GM23338 (cell line): Measurements from ENCODE around the gene MAPK7. TPM values are rescaled to one million over a fixed set of nuclear protein-coding genes. Genes with fewer than 3 reads are reported as not detected.

Experiments
- ATAC-seq: fragments of 200-7000 bp; cut with Tn5 transposase; 3 replicates; pipeline ENCODE4 v1.9.1; 2020
- DNase-seq: peaks from one replicate; pipeline ENCODE4 v3.0.0-alpha.2; 2015; ENCODE audit warnings: low spot score
- H2AFZ ChIP-seq: fragments of 200-600 bp; sonication (generic); 2 replicates; pipeline ENCODE4 v1.8.0; 2016; ENCODE audit warnings: antibody characterized with exemption, mild to moderate bottlenecking, moderate library complexity
- H3F3A ChIP-seq: fragments of 200-600 bp; sonication (generic); replicated peaks from 2 replicates; pipeline ENCODE4 v1.8.0; 2017; ENCODE audit warnings: antibody characterized with exemption, mixed run types, low read depth
- H3K27ac ChIP-seq: fragments of 200-600 bp; sonication (generic); 2 replicates; pipeline ENCODE4 v1.6.1; 2016; ENCODE audit warnings: low read depth
- H3K27me3 ChIP-seq: fragments of 200-600 bp; sonication (generic); 2 replicates; pipeline ENCODE4 v1.8.0; 2016; ENCODE audit warnings: mild to moderate bottlenecking, mixed run types, moderate library complexity; ENCODE audit not compliant: insufficient read depth
- H3K36me3 ChIP-seq: fragments of 200-600 bp; sonication (generic); 2 replicates; pipeline ENCODE4 v1.8.0; 2016; ENCODE audit warnings: mild to moderate bottlenecking; ENCODE audit not compliant: insufficient read depth
- H3K4me1 ChIP-seq: fragments of 200-600 bp; sonication (generic); 2 replicates; pipeline ENCODE4 v1.8.0; 2016; ENCODE audit warnings: mild to moderate bottlenecking, moderate library complexity; ENCODE audit not compliant: insufficient read depth
- H3K4me2 ChIP-seq: fragments of 200-600 bp; sonication (generic); 2 replicates; pipeline ENCODE4 v1.7.1; 2017; ENCODE audit warnings: mixed run types
- H3K4me3 ChIP-seq: fragments of 200-600 bp; sonication (generic); 2 replicates; pipeline ENCODE4 v1.6.1; 2016; ENCODE audit warnings: mixed run types
- H3K79me2 ChIP-seq: fragments of 200-600 bp; sonication (generic); replicated peaks from 2 replicates; pipeline ENCODE4 v1.8.0; 2017; ENCODE audit warnings: mild to moderate bottlenecking; ENCODE audit not compliant: insufficient read depth
- H3K9me2 ChIP-seq: fragments of 200-600 bp; sonication (generic); 2 replicates; pipeline ENCODE4 v1.8.0; 2017; ENCODE audit not compliant: insufficient read depth
- H4K20me1 ChIP-seq: fragments of 200-600 bp; sonication (generic); replicated peaks from 2 replicates; pipeline ENCODE4 v1.8.0; 2017; ENCODE audit warnings: mild to moderate bottlenecking; ENCODE audit not compliant: insufficient read depth
- H3K27ac Mint-ChIP-seq: 2 replicates; pipeline ENCODE4 v1.8.0; 2020; ENCODE audit warnings: inconsistent platforms, mild to moderate bottlenecking, moderate library complexity, mixed read lengths
- H3K27me3 Mint-ChIP-seq: 3 replicates; pipeline ENCODE4 v1.8.0; 2022; ENCODE audit warnings: low read depth, mild to moderate bottlenecking, moderate library complexity, mixed read lengths, inconsistent platforms; ENCODE audit not compliant: insufficient read depth, poor library complexity
- H3K36me3 Mint-ChIP-seq: 3 replicates; pipeline ENCODE4 v1.8.0; 2021; ENCODE audit warnings: low read depth, mild to moderate bottlenecking, inconsistent platforms, moderate library complexity, mixed read lengths
- H3K4me1 Mint-ChIP-seq: 3 replicates; pipeline ENCODE4 v1.8.0; 2020; ENCODE audit warnings: mild to moderate bottlenecking, inconsistent platforms, mixed read lengths
- H3K4me3 Mint-ChIP-seq: 3 replicates; pipeline ENCODE4 v1.8.0; 2021; ENCODE audit warnings: moderate library complexity, mild to moderate bottlenecking, inconsistent platforms, mixed read lengths
- H3K9me3 Mint-ChIP-seq: 3 replicates; pipeline ENCODE4 v1.8.0; 2020; ENCODE audit warnings: moderate library complexity, mild to moderate bottlenecking, inconsistent platforms, mixed read lengths
- CREB1 ChIP-seq: fragments of 250-450 bp; sonication (Bioruptor Pico); IDR thresholded peaks from 2 replicates; pipeline ENCODE4 v1.5.0; 2020; ENCODE audit warnings: low read depth, mild to moderate bottlenecking, moderate library complexity
- CTCF ChIP-seq, 2 experiments: fragments of 200-600 bp in 1 of 2; sonication (generic) in 1 of 2; conservative IDR thresholded peaks; 2 replicates each; pipeline versions ENCODE4 v1.5.1 to v1.6.1; 2016 to 2017; ENCODE audit warnings: antibody characterized with exemption in 2 of 2, low read depth in 2 of 2, mild to moderate bottlenecking in 2 of 2, moderate library complexity in 1 of 2
- ETS1 ChIP-seq: IDR thresholded peaks from 2 replicates; pipeline ENCODE4 v1.6.1; 2016; ENCODE audit warnings: antibody characterized with exemption
- EZH2 ChIP-seq: fragments of 200-600 bp; sonication (generic); IDR thresholded peaks from one replicate; pipeline ENCODE4 v1.8.0; 2017; ENCODE audit warnings: antibody characterized with exemption, mild to moderate bottlenecking, low read depth; ENCODE audit not compliant: unreplicated experiment
- EZH2phosphoT487 ChIP-seq: fragments of 200-600 bp; sonication (generic); IDR thresholded peaks from one replicate; pipeline ENCODE4 v1.8.1; 2018; ENCODE audit warnings: antibody characterized with exemption; ENCODE audit not compliant: unreplicated experiment
- JUNB ChIP-seq: IDR thresholded peaks from one replicate; pipeline ENCODE4 v1.6.1; 2016; ENCODE audit warnings: antibody characterized with exemption; ENCODE audit not compliant: unreplicated experiment
- NANOG ChIP-seq: IDR thresholded peaks from 2 replicates; pipeline ENCODE4 v1.6.1; 2016; ENCODE audit warnings: antibody characterized with exemption, borderline replicate concordance
- POLR2AphosphoS5 ChIP-seq: IDR thresholded peaks from 2 replicates; pipeline ENCODE4 v1.6.1; 2016; ENCODE audit warnings: antibody characterized with exemption, low read depth
- STAT1 ChIP-seq: IDR thresholded peaks from one replicate; pipeline ENCODE4 v1.6.1; 2016; ENCODE audit warnings: antibody characterized with exemption; ENCODE audit not compliant: unreplicated experiment
- ZNF114 ChIP-seq: fragments of 250-450 bp; sonication (Bioruptor Pico); IDR thresholded peaks from 2 replicates; pipeline ENCODE4 v1.5.0; 2020; ENCODE audit warnings: mild to moderate bottlenecking, moderate library complexity
- ZNF331 ChIP-seq: fragments of 250-450 bp; sonication (Bioruptor Pico); IDR thresholded peaks from 2 replicates; pipeline ENCODE4 v1.5.0; 2020; ENCODE audit warnings: low read depth, mild to moderate bottlenecking, moderate library complexity
- ZNF462 ChIP-seq: fragments of 250-450 bp; sonication (Bioruptor Pico); IDR thresholded peaks from 2 replicates; pipeline ENCODE4 v1.5.0; 2020; ENCODE audit warnings: mild to moderate bottlenecking, moderate library complexity
- polyA plus RNA-seq: library from polyadenylated mRNA; unstranded; fragments of >200 nt; fragmentation: Nextera tagmentation; extraction: Ambion mirVana; gene quantifications from 2 replicates; pipeline ENCODE4 v1.2.1, GENCODE V29; 2016
- total RNA-seq: library from RNA; depleted of rRNA; stranded (reverse); fragments of >200 nt; shearing (Covaris generic); gene quantifications from 2 replicates; pipeline ENCODE4 v1.2.3, GENCODE V29; 2014
- TF ChIP-seq, protein P1 (sequence below): IDR thresholded peaks from one replicate; pipeline ENCODE4 v1.6.1; 2018; ENCODE audit warnings: antibody characterized with exemption; ENCODE audit not compliant: unreplicated experiment

Gene MAPK7
- total and polyA plus RNA-seq, 2 experiments from 2014 or later, result 15.5 to 53.1 TPM

DNA sequence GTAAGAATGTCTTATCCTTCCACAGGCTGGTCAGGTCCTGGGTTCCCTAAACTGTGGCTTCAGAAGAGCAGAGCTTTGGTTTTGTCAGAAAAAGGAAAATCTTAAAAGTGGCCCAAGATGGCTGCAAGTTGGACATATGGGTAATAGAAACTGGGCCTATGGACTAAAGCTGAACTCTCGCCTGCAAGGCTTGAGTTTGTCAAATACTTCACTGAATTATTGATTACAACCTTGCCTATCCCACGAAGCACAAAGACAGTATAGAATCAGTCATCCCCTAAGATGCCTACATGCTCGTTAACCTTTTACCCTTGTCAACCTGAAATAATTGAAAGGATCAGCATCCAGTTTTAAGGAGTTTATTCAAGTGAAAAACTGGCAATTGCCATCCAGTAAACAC is 53.4 kb downstream of the MAPK7 start:
- Mint-ChIP-seq H3K9me3 (no peaks in the 10 kb centered on the region), H3K36me3 (no peaks in the 10 kb centered on the region), H3K4me3 (no peak overlapping the region), H3K27ac (no peak overlapping the region), H3K27me3 (peaks cover 4% of the 10 kb centered on the region), H3K4me1 (peaks cover 36% of the 10 kb centered on the region)
- no peaks in the 10 kb centered on the region for H3K36me3 ChIP-seq
- H3F3A ChIP-seq, result no peaks in the 10 kb centered on the region
- H4K20me1 ChIP-seq, result no peaks in the 10 kb centered on the region
- H3K27me3 ChIP-seq, result no peaks in the 10 kb centered on the region
- no peak overlapping the region for H2AFZ ChIP-seq
- ATAC-seq (no peak), DNase-seq (no peak)
- TF ChIP-seq NANOG, result no peak
- TF ChIP-seq, protein P1, sequence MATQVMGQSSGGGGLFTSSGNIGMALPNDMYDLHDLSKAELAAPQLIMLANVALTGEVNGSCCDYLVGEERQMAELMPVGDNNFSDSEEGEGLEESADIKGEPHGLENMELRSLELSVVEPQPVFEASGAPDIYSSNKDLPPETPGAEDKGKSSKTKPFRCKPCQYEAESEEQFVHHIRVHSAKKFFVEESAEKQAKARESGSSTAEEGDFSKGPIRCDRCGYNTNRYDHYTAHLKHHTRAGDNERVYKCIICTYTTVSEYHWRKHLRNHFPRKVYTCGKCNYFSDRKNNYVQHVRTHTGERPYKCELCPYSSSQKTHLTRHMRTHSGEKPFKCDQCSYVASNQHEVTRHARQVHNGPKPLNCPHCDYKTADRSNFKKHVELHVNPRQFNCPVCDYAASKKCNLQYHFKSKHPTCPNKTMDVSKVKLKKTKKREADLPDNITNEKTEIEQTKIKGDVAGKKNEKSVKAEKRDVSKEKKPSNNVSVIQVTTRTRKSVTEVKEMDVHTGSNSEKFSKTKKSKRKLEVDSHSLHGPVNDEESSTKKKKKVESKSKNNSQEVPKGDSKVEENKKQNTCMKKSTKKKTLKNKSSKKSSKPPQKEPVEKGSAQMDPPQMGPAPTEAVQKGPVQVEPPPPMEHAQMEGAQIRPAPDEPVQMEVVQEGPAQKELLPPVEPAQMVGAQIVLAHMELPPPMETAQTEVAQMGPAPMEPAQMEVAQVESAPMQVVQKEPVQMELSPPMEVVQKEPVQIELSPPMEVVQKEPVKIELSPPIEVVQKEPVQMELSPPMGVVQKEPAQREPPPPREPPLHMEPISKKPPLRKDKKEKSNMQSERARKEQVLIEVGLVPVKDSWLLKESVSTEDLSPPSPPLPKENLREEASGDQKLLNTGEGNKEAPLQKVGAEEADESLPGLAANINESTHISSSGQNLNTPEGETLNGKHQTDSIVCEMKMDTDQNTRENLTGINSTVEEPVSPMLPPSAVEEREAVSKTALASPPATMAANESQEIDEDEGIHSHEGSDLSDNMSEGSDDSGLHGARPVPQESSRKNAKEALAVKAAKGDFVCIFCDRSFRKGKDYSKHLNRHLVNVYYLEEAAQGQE, result no peak
- TF ChIP-seq CTCF (conservative IDR thresholded peaks at IDR 0.05; ENCODE audit: low read depth in 2 of 2), result no peak
- no peak for TF ChIP-seq EZH2
- TF ChIP-seq EZH2phosphoT487, result no peak
- no peak for TF ChIP-seq JUNB
- no peak for TF ChIP-seq CREB1 (CRISPR knock-in tag)
- TF ChIP-seq ZNF331 (CRISPR knock-in tag), result no peak
- no peak for TF ChIP-seq ETS1
- TF ChIP-seq STAT1, result no peak
- TF ChIP-seq ZNF114 (CRISPR knock-in tag), result no peak
- TF ChIP-seq POLR2AphosphoS5, result no peak
- no peak for TF ChIP-seq ZNF462
- no peak overlapping the region for H3K4me2 ChIP-seq
- H3K27ac ChIP-seq, result no peak overlapping the region
- H3K4me1 ChIP-seq, result peaks cover 44% of the 10 kb centered on the region
- no peaks in the 10 kb centered on the region for H3K79me2 ChIP-seq
- no peaks in the 10 kb centered on the region for H3K9me2 ChIP-seq
- H3K4me3 ChIP-seq, result no peak overlapping the region
